ENCODE measurements around the gene C2CD4A.

The C2CD4A gene

DNA sequence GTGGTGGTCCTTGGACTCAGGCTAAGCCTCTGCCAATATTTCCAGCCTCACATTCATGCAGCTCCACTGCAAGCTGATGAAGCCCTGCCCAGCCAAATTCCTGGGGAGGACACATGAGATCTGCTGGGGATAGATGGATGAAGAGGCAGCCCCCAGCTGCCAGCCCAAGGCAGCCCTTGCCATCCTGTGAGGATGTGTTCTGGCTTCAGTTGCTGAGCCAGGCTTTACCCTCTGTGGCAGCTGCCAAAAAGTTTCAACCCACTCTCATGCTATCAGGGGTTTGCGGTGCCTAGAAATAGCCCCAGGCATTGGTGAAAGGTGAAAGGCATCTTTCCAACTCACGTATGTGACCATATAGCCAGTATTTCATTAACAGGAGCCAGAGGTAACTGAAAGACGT is 37.6 kb downstream of the C2CD4A start:
- DNase-seq (ENCODE audit: low read depth): no peak

DNA sequence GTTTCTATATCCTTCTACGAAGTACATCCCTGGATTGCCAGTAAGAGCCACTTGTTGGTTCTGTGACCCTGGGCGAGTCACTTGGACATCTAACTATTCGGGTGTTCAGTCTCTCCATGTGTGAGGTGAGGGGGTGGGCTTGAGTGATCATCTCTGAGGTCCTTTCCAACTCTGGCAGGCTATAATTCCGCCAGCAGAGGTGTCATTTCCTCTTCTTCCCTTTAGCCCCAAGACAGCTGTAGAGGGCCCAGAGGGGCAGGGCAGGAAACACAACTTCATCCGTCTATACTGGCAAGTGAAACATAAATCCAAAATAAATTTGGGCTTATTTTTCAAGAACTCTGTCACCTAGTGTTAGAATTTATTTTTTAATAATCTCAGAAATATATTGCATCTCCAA is 38.1 kb downstream of the C2CD4A start:
- DNase-seq (ENCODE audit: low read depth): no peak

GRCh38 chr15:62105266-62105665 is 38.5 kb downstream of the C2CD4A start:
- no peak for DNase-seq (ENCODE audit: low read depth)

DNA sequence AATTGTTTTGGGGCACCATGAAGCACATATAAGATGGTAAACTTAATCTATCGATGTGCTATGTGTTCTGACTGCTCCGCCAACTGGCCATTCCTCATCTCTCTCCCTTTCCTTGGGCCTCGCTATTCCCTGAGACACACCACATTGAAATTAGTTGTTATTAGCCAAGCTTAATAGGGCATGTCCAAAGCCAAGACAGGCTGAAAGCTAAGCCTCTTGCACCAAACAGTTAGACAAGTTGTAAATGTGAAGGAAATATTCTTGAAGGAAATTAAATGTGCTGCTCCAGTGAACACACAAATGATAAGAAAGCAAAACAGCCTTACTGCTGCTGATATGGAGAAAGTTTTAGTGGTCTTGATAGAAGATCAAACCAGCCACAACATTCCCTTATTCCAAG is 39.3 kb downstream of the C2CD4A start:
- DNase-seq (ENCODE audit: low read depth): no peak

GRCh38 chr15:62107571-62108121 is 40.9 kb downstream of the C2CD4A start:
- DNase-seq (ENCODE audit: low read depth): no peak

DNA sequence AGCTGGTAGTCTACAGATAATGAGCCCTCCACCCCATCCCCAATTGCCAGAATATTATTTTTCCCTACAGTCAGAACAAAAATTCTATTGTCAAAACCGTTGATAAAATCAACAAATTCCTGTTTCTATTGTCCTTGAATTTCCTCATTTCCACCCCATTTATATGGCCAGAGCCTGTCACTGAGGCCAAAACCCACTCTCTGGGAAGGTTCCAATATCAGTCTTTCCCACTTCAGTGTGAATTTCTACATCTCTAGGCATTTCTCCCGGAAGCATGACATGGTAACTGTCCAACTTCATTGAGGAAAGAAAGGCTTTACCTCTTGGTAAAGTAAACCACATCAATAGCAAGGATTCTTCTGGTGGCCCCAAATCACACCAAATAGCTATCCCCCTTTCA is 41.6 kb downstream of the C2CD4A start:
- DNase-seq (ENCODE audit: low read depth): no peak

GRCh38 chr15:62109437-62109836 is 42.7 kb downstream of the C2CD4A start:
- no peak for DNase-seq (ENCODE audit: low read depth)

DNA sequence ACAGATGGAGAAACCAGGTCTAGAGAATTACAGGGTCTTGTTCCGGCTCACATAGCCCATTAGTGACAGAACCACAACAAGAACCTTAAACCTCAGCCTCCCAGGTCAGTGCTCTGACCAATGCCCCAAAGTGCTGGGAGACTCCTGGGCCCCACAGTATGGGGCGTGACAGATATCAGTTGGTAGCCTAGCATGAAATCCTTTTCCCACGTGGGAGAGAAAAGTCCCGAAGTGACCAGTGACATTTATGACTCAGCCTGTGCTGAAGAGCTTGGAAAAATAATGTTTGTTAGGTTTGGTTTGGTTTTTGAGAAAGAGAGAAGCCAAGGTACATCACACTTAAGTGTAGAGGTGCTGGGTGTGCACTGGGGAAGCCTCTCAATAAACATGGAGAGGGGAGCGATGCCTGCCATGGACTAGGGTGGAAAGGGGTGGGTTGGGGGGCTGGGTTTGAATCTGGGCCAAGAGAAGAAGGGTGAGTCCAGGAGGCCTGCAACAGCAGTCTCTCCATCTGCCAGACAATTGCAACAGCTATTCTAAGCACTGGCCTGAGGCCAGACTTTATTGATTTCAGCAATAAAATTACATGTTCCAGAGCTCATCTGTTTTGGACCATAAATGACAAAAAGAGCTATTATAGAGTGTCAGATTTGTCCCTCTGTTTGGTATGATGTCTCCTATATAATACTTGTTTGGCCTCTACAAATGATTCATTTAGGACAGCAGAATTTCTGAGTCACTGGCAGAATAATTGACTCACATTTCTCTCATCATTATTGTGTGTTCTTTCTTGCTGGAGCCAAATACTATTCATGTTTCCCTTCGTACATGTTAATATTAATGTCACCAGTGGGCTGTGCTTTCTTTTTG is 43.4 kb downstream of the C2CD4A start:
- no peak for DNase-seq (ENCODE audit: low read depth)

DNA sequence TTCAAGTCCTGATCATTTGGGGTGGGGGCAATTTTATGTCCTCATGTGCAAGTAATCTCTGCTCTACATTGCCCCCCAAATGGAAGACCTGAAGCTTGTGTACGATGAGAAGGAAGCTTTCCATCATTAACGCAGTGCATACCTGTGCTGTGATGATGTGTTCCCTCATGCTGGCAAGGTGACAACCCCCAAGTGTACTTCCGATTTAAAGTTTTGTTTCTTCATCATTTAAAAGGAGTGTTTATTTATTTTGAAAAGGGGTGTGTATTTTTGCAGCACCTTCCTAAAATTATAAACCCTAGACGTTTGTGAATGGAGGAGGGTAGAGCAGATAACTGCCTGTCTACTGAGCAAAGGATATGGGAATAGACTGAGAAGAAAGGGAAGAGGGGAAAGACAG is 45.3 kb downstream of the C2CD4A start:
- DNase-seq (ENCODE audit: low read depth): no peak

GRCh38 chr15:62112616-62113593 is 46.1 kb downstream of the C2CD4A start:
- DNase-seq (ENCODE audit: low read depth): no peak

DNA sequence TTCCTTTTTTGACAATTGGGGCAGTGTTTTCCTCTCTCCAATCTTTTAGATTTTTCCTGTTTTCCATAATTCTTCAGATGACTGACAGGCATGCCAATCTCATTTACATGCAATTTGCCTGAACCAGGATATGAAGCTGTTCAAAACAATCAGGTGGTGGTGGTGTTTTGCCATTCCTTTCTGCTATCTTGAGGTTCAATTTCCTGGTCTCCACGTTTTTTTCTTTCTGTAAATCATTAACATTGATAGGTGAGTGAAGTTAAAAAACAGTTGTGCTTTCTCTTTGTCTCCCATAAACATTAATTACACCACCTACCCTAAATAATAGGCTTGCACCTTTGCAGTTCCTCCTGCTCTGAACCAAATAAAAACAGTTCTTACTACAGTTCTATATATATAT is 49.1 kb downstream of the C2CD4A start:
- no peak for DNase-seq (ENCODE audit: low read depth)

- no peak for DNase-seq (ENCODE audit: low read depth)
Observed at GRCh38 chr15:62118520-62119226, 51.9 kb downstream of the C2CD4A start.

DNA sequence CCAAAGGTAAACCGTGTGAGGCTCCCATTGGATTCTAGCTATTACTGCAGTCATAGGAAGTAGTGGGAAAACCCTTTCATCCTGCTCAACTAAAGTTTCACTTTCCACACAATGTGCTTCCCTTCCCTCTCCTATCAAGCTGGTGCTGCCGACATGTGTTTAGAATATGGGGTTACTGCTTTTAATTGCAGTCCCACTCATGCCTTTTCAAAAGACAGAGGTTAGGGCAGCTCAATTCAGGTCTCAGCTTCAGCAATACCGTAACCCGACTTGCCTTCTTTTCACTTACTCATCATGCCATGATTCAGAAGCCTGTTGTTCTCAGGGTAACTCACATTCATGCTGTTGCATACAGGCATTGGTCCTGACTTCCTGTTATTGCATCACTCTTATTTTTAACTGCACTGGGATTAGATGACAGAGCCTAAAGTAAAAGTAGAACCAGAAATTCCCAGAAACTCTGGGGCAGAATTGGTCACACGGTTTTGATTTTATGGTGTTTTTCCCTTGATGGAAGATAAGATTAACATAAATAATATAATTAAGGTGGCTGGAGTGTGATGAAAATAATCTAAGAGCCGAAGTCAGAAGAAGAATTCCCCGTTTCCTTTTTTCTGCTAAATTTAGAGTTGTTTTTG is 52.6 kb downstream of the C2CD4A start:
- DNase-seq (ENCODE audit: low read depth): peak; percentile 77

GRCh38 chr15:62119874-62120273 is 53.1 kb downstream of the C2CD4A start:
- no peak for DNase-seq (ENCODE audit: low read depth)
